ENCODE results near the gene MAP3K20. TPM values are rescaled to one million over a fixed set of nuclear protein-coding genes. Genes with fewer than 3 reads are reported as not detected.

Gene MAP3K20
- total RNA-seq (1 to 10 TPM; 1.1 to 3.0 (median 1.4) TPM), total RNA-seq (1.4 to 16.2 (median 3.4) reads per million in 29 experiments)
- 1.8 TPM for total RNA-seq (2013)

- DNase-seq, result peak in 30 of 35 experiments; percentile 1 to 70 (median 22)
- CTCF ChIA-PET, result no interaction called here
- under 1% methylated on average over 106 of the region's 106 CpGs for WGBS (ENCODE audit: insufficient coverage)
- H3K9me3 ChIP-seq, result no peaks in the 10 kb centered on the region
- peaks cover 0 to 10% of the 10 kb centered on the region in 2 experiments for H3K4me1 ChIP-seq (ENCODE audit: control insufficient read depth in 1 of 2, extremely low read depth in 1 of 2, insufficient read depth in 2 of 2, low read length in 2 of 2)
- H3K4me3 ChIP-seq (ENCODE audit: control insufficient read depth in 1 of 2, extremely low read depth in 1 of 2, low read length in 1 of 2), result peak within 1 kb of the TSS; percentile 48 to 82
- peaks cover 0 to 5% of the 10 kb centered on the region in 2 experiments for H3K27me3 ChIP-seq (replicated peaks in 1 of 2; ENCODE audit: control insufficient read depth in 2 of 2, extremely low read depth in 1 of 2, insufficient read depth in 2 of 2, low read length in 1 of 2)
- ATAC-seq (replicated peaks in 1 of 4), result peak; percentile 73 to 90 (median 80)
- peak within 1 kb of the TSS; percentile 74 to 75 (median 74) for H3K4me3 Mint-ChIP-seq
- no peaks in the 10 kb centered on the region for H3K9me3 Mint-ChIP-seq
- H3K27ac Mint-ChIP-seq, result peak within 1 kb of the TSS in 1 of 2 donors; percentile 6
- no peak within 1 kb of the TSS for H3K27ac ChIP-seq (ENCODE audit: low read length)
- POLR2A ChIA-PET, result no interaction called here
- H3K27me3 Mint-ChIP-seq, result peaks cover 29 to 31% of the 10 kb centered on the region in 2 donors
- H3K36me3 ChIP-seq (ENCODE audit: control insufficient read depth in 2 of 2, extremely low read depth in 1 of 2, insufficient read depth in 1 of 2, low read length in 1 of 2), result no peaks in the 10 kb centered on the region
- H3K36me3 Mint-ChIP-seq, result no peaks in the 10 kb centered on the region
- peaks cover 6 to 17% (median 8%) of the 10 kb centered on the region in 3 donors for H3K4me1 Mint-ChIP-seq
Measured at GRCh38 chr2:173075781-173076580, at the start of gene MAP3K20. Gene MAP3K20 (plus strand): TSS chr2:173075846. CDS start chr2:173091032, 15,186 bp downstream.

GRCh38 chr2:173026479-173026878 is 49.2 kb upstream of the MAP3K20 start:
- H3K4me1 Mint-ChIP-seq, result peaks cover 0 to 7% (median 2%) of the 10 kb centered on the region in 3 donors
- no peak overlapping the region for H3K4me3 Mint-ChIP-seq
- no peaks in the 10 kb centered on the region for H3K9me3 Mint-ChIP-seq
- no peaks in the 10 kb centered on the region for H3K27me3 ChIP-seq (replicated peaks in 1 of 2; ENCODE audit: control insufficient read depth in 2 of 2, extremely low read depth in 1 of 2, insufficient read depth in 2 of 2, low read length in 1 of 2)
- no peak overlapping the region for H3K27ac Mint-ChIP-seq
- no peaks in the 10 kb centered on the region for H3K36me3 ChIP-seq (ENCODE audit: control insufficient read depth in 2 of 2, extremely low read depth in 1 of 2, insufficient read depth in 1 of 2, low read length in 1 of 2)
- no peaks in the 10 kb centered on the region for H3K9me3 ChIP-seq
- POLR2A ChIA-PET, result no interaction called here
- H3K27ac ChIP-seq (ENCODE audit: low read length), result no peak overlapping the region
- H3K4me3 ChIP-seq (ENCODE audit: control insufficient read depth in 1 of 2, extremely low read depth in 1 of 2, low read length in 1 of 2), result no peak overlapping the region
- no peak for DNase-seq
- H3K27me3 Mint-ChIP-seq, result peaks cover 5 to 17% of the 10 kb centered on the region in 2 donors
- ATAC-seq (replicated peaks in 1 of 4), result no peak
- CTCF ChIA-PET, result interaction anchor here (0.5 to 4.8 kb wide), 18 partner anchors 9 to 1407 kb away, joined by 3 to 71 read pairs (median 4); no protein-coding TSS in a partner anchor
- no CpG with 5 or more reads among the region's 1 CpG for WGBS (ENCODE audit: insufficient coverage)
- H3K36me3 Mint-ChIP-seq, result no peaks in the 10 kb centered on the region
- no peaks in the 10 kb centered on the region for H3K4me1 ChIP-seq (ENCODE audit: control insufficient read depth in 1 of 2, extremely low read depth in 1 of 2, insufficient read depth in 2 of 2, low read length in 2 of 2)

- 12% methylated on average over 5 of the region's 8 CpGs for WGBS (ENCODE audit: insufficient coverage)
- Histone ChIP-seq H3K27ac (ENCODE audit: low read length) (no peak overlapping the region), H3K4me1 (ENCODE audit: control insufficient read depth in 1 of 2, extremely low read depth in 1 of 2, insufficient read depth in 2 of 2, low read length in 2 of 2) (no peaks in the 10 kb centered on the region), H3K9me3 (no peaks in the 10 kb centered on the region), H3K36me3 (ENCODE audit: control insufficient read depth in 2 of 2, extremely low read depth in 1 of 2, insufficient read depth in 1 of 2, low read length in 1 of 2) (no peaks in the 10 kb centered on the region), H3K27me3 (replicated peaks in 1 of 2; ENCODE audit: control insufficient read depth in 2 of 2, extremely low read depth in 1 of 2, insufficient read depth in 2 of 2, low read length in 1 of 2) (no peaks in the 10 kb centered on the region), H3K4me3 (ENCODE audit: control insufficient read depth in 1 of 2, extremely low read depth in 1 of 2, low read length in 1 of 2) (no peak overlapping the region)
- Mint-ChIP-seq H3K4me3 (no peak overlapping the region), H3K4me1 (peaks cover 0 to 7% (median 2%) of the 10 kb centered on the region in 3 donors), H3K27ac (no peak overlapping the region), H3K36me3 (no peaks in the 10 kb centered on the region), H3K9me3 (no peaks in the 10 kb centered on the region), H3K27me3 (peaks cover 5 to 17% of the 10 kb centered on the region in 2 donors)
- ChIA-PET CTCF (interaction anchor here (0.5 to 4.8 kb wide), 26 partner anchors 10 to 1406 kb away, joined by 3 to 71 read pairs (median 4); no protein-coding TSS in a partner anchor), POLR2A (interaction anchor here (0.6 to 1.0 kb wide), 2 partner anchors 182 to 1327 kb away, joined by 3 to 6 read pairs; no protein-coding TSS in a partner anchor)
- peak; percentile 24 to 89 (median 60) for DNase-seq
- ATAC-seq (replicated peaks in 1 of 4), result peak; percentile 62 to 72 (median 68)
Measured at GRCh38 chr2:173027181-173028128, 48.2 kb upstream of the MAP3K20 start.

GRCh38 chr2:173028141-173028540 is 47.5 kb upstream of the MAP3K20 start:
- ChIA-PET CTCF (interaction anchor here (0.5 to 4.8 kb wide), 18 partner anchors 12 to 1313 kb away, joined by 3 to 71 read pairs (median 4); no protein-coding TSS in a partner anchor), POLR2A (interaction anchor here (0.6 to 1.0 kb wide), 2 partner anchors 182 to 1326 kb away, joined by 3 to 6 read pairs; no protein-coding TSS in a partner anchor)
- H3K4me3 Mint-ChIP-seq, result no peak overlapping the region
- H3K9me3 Mint-ChIP-seq, result no peaks in the 10 kb centered on the region
- no peaks in the 10 kb centered on the region for H3K4me1 ChIP-seq (ENCODE audit: control insufficient read depth in 1 of 2, extremely low read depth in 1 of 2, insufficient read depth in 2 of 2, low read length in 2 of 2)
- H3K36me3 ChIP-seq (ENCODE audit: control insufficient read depth in 2 of 2, extremely low read depth in 1 of 2, insufficient read depth in 1 of 2, low read length in 1 of 2), result no peaks in the 10 kb centered on the region
- DNase-seq (no peak), ATAC-seq (replicated peaks in 1 of 4) (no peak)
- H3K27me3 Mint-ChIP-seq, result peaks cover 5 to 17% of the 10 kb centered on the region in 2 donors
- H3K36me3 Mint-ChIP-seq, result no peaks in the 10 kb centered on the region
- H3K27ac ChIP-seq (ENCODE audit: low read length), result no peak overlapping the region
- peaks cover 0 to 7% (median 2%) of the 10 kb centered on the region in 3 donors for H3K4me1 Mint-ChIP-seq
- no peak overlapping the region for H3K27ac Mint-ChIP-seq
- no CpG with 5 or more reads among the region's 1 CpG for WGBS (ENCODE audit: insufficient coverage)
- H3K27me3 ChIP-seq (replicated peaks in 1 of 2; ENCODE audit: control insufficient read depth in 2 of 2, extremely low read depth in 1 of 2, insufficient read depth in 2 of 2, low read length in 1 of 2), result no peaks in the 10 kb centered on the region
- H3K4me3 ChIP-seq (ENCODE audit: control insufficient read depth in 1 of 2, extremely low read depth in 1 of 2, low read length in 1 of 2), result no peak overlapping the region
- no peaks in the 10 kb centered on the region for H3K9me3 ChIP-seq

- Mint-ChIP-seq H3K4me3 (no peak overlapping the region), H3K36me3 (no peaks in the 10 kb centered on the region), H3K9me3 (no peaks in the 10 kb centered on the region), H3K4me1 (peaks cover 0 to 7% (median 2%) of the 10 kb centered on the region in 3 donors), H3K27ac (no peak overlapping the region), H3K27me3 (peaks cover 5 to 16% of the 10 kb centered on the region in 2 donors)
- DNase-seq, result no peak
- ChIA-PET POLR2A (no interaction called here), CTCF (interaction anchor here (0.6 to 4.8 kb wide), 15 partner anchors 32 to 1312 kb away, joined by 3 to 71 read pairs (median 3); no protein-coding TSS in a partner anchor)
- no peaks in the 10 kb centered on the region for H3K9me3 ChIP-seq
- ATAC-seq (replicated peaks in 1 of 4), result no peak
- no peak overlapping the region for H3K4me3 ChIP-seq (ENCODE audit: control insufficient read depth in 1 of 2, extremely low read depth in 1 of 2, low read length in 1 of 2)
- H3K36me3 ChIP-seq (ENCODE audit: control insufficient read depth in 2 of 2, extremely low read depth in 1 of 2, insufficient read depth in 1 of 2, low read length in 1 of 2), result no peaks in the 10 kb centered on the region
- no peak overlapping the region for H3K27ac ChIP-seq (ENCODE audit: low read length)
- no peaks in the 10 kb centered on the region for H3K27me3 ChIP-seq (replicated peaks in 1 of 2; ENCODE audit: control insufficient read depth in 2 of 2, extremely low read depth in 1 of 2, insufficient read depth in 2 of 2, low read length in 1 of 2)
- WGBS (ENCODE audit: insufficient coverage), result 89% methylated on average over 1 of the region's 5 CpGs
- no peaks in the 10 kb centered on the region for H3K4me1 ChIP-seq (ENCODE audit: control insufficient read depth in 1 of 2, extremely low read depth in 1 of 2, insufficient read depth in 2 of 2, low read length in 2 of 2)
Measured at GRCh38 chr2:173028671-173029070, 47.0 kb upstream of the MAP3K20 start.
